Stomach smooth muscle (tissue), 2 donors: ENCODE data around the gene TRAF3IP1.

ENCODE experiments used
- H3K27ac ChIP-seq: one replicate; pipeline ENCODE4 v1.7.0; 2013; ENCODE audit warnings: mild to moderate bottlenecking, low read length, inconsistent platforms
- H3K27me3 ChIP-seq, 2 donors: one replicate each; pipeline ENCODE4 v1.7.0; 2013; ENCODE audit warnings: low read length in 2 of 2; ENCODE audit not compliant: insufficient read depth in 2 of 2, control insufficient read depth in 1 of 2
- H3K36me3 ChIP-seq, 2 donors: one replicate each; pipeline ENCODE4 v1.7.0; 2013; ENCODE audit warnings: low read length in 2 of 2; ENCODE audit not compliant: control insufficient read depth in 2 of 2, insufficient read depth in 2 of 2
- H3K4me1 ChIP-seq: one replicate; pipeline ENCODE4 v1.7.0; 2013; ENCODE audit warnings: low read length; ENCODE audit not compliant: control insufficient read depth, insufficient read depth
- H3K4me3 ChIP-seq, 2 donors: one replicate each; pipeline ENCODE4 v1.7.0; 2013; ENCODE audit warnings: low read length in 2 of 2
- H3K9ac ChIP-seq, 2 donors: one replicate each; pipeline ENCODE4 v1.7.0; 2013; ENCODE audit warnings: low read length in 2 of 2, mild to moderate bottlenecking in 1 of 2
- H3K9me3 ChIP-seq, 2 donors: one replicate each; pipeline ENCODE4 v1.7.0; 2013; ENCODE audit warnings: low read length in 2 of 2; ENCODE audit not compliant: control insufficient read depth in 2 of 2
- donor health status: healthy.
- donor health status: Pancreatic carcinoma.

Gene TRAF3IP1

DNA sequence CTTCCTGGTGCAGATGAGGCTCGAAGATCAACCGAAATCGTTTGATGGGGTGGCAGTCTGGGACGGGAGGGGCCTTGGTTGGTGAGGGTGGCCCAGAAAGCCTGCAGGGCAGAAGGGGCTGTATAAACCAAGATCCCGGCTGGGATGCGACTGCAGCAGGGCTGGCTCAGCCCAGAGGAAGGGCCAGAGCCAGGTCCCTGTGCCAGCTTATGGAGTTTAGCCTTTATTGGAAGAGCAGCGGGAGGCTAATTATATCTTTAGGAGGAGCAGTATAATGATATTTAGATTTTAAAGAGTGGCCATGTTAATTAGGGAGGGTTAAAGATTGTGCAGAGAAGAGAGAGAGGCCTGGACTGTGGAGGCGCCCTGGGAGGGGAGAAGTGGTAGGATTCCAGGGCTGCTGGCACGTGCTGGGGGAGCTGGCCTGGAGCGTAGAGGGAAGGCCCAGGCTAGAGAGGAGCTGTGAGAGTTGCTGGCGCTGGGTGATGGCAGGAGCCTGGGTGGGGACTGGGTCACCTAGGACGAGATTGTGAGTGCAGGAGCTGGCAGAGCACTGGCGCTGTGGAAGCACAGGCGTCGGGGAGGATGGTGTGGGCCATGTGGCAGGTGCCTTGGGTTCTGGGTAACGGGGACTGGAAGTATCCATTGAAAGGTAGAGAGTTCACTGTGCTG is 25.1 kb downstream of the TRAF3IP1 start:
- H3K9me3 ChIP-seq, result no peaks in the 10 kb centered on the region
- H3K36me3 ChIP-seq, result peaks cover 7 to 10% of the 10 kb centered on the region in 2 donors
- H3K27me3 ChIP-seq, result no peaks in the 10 kb centered on the region
- no peak overlapping the region for H3K4me3 ChIP-seq
- no peak overlapping the region for H3K9ac ChIP-seq
- H3K27ac ChIP-seq, result no peak overlapping the region
- no peaks in the 10 kb centered on the region for H3K4me1 ChIP-seq

DNA sequence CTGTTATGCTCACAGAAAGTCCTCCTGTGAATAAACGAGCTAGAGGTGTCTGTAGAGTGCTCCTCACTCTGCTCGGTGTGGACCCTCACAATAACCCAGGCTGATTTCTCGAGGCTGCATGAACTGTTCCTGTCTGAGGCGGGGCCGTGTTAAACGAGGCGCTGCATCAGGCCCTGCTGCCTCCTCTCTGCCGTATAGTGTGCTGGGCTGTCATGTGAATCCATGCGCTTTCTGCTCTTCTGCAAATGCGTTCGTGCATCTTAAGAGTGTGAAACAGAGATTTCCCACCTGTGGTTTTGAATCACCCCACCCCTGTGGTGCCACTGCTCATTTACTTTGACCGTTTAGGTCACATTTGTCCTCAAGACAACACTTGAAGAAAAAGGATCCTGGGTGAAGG is 26.2 kb downstream of the TRAF3IP1 start:
- Histone ChIP-seq H3K9ac (no peak overlapping the region), H3K27ac (no peak overlapping the region), H3K27me3 (no peaks in the 10 kb centered on the region), H3K4me3 (no peak overlapping the region), H3K4me1 (no peaks in the 10 kb centered on the region), H3K9me3 (no peaks in the 10 kb centered on the region), H3K36me3 (peaks cover 10 to 11% of the 10 kb centered on the region in 2 donors)

DNA sequence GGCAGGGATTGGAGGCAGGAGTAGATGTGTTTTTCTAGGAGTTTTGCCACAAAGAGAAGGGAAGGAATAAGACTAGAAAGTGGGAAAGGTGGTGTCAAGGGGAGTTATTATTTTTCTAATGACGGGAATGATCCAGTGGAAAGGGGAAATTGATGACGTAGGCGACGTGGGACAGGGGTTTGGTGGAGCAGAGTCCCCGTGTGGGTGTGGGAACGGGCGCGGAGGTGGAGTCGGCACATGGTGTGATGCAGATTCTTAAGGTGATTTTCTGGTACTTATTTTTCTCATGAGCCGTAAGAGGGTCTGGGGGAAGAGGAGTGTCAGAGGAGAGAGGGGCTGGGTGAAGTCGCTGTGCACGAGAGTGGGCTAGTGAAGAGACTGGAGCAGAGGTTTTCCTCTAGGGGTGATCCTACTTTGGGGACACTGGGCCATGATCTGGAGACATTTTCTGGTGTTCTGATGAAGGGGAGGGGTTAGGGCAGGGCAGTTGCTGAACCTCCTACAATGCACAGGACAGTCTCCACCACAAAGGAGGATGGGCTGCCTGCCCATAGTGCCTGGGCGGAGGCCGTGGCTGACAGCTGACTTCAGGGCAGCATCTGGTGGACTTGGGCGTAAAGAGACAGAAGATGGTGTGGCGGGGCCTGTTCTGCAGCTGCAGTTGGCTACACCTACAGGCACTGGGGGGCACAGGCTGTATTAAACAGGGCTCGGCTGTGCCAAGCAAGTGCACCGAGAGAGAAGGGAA is 30.0 kb downstream of the TRAF3IP1 start:
- no peaks in the 10 kb centered on the region for H3K27me3 ChIP-seq
- peaks cover 16 to 21% of the 10 kb centered on the region in 2 donors for H3K36me3 ChIP-seq
- no peaks in the 10 kb centered on the region for H3K9me3 ChIP-seq

DNA sequence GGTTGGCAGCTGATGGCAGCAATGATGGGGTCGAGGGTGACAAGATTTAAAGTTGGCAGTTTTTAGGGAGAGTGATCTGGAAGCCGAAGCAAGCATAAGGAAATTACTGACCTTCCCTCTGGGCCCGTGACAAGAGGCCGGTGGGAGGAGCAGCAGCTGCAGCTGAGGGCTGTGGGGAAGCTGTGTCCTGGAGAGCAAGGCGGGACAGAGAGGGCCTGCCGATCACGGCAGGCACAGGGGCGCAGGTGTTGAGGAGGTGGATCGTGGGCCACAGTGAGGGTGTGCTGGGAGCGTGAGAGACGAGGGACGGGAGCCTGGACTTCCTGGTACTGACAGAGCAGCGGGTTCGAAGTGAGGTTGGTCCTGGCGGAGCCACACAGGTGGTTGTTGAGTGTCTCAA is 31.0 kb downstream of the TRAF3IP1 start:
- Histone ChIP-seq H3K27ac (no peak overlapping the region), H3K9me3 (no peaks in the 10 kb centered on the region), H3K4me3 (no peak overlapping the region), H3K4me1 (no peaks in the 10 kb centered on the region), H3K9ac (no peak overlapping the region), H3K36me3 (peaks cover 16 to 21% of the 10 kb centered on the region in 2 donors), H3K27me3 (no peaks in the 10 kb centered on the region)

More for the DNA sequence above, 30.0 kb downstream of the TRAF3IP1 start:
- no peak overlapping the region for H3K9ac ChIP-seq
- no peak overlapping the region for H3K27ac ChIP-seq
- H3K4me1 ChIP-seq, result no peaks in the 10 kb centered on the region
- H3K4me3 ChIP-seq, result no peak overlapping the region

DNA sequence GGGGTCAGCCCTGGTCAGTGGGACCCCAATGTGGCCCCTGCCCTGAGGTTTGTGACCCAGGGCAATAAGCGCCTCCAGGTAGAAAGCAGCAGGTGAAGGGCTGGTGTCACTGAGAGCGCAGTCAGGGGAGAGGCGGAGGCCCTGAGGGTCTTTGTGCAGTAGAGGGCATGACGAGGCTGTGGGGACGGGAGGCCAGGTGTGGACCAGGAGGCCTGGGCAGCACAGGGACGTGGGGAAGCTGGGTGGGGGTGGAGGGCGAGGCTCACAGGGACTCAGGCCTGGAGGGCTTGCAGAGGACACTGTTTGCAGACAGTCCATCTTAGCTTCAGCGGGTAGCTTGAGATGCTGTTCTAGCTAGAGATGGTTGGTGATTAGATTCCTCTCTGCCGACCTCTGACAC is 32.0 kb downstream of the TRAF3IP1 start:
- Histone ChIP-seq H3K9me3 (no peaks in the 10 kb centered on the region), H3K4me3 (no peak overlapping the region), H3K27me3 (no peaks in the 10 kb centered on the region), H3K9ac (no peak overlapping the region), H3K4me1 (no peaks in the 10 kb centered on the region), H3K27ac (no peak overlapping the region), H3K36me3 (peaks cover 16 to 21% of the 10 kb centered on the region in 2 donors)

DNA sequence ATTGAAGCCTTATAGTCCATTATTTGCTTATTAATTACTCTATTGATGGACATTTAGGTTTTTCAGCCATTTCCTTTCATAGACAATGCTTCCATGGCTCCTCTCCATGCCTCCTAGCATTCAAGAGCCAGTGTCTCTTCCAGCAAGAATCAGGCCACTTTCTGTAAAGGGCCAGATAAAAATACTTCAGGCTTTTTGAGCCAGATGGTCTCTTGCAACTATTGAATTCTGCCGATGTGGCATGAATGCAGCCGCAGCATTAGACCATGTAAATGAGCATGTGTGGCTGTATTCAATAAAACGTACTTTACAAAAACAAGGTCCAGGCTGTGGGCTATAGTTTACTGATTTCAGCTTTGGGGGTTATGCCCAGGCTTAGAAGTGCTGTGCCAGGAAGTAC is 38.5 kb downstream of the TRAF3IP1 start:
- Histone ChIP-seq H3K4me3 (no peak overlapping the region), H3K27ac (no peak overlapping the region), H3K36me3 (peaks cover 13 to 19% of the 10 kb centered on the region in 2 donors), H3K9ac (no peak overlapping the region), H3K4me1 (no peaks in the 10 kb centered on the region), H3K27me3 (no peaks in the 10 kb centered on the region), H3K9me3 (no peaks in the 10 kb centered on the region)

DNA sequence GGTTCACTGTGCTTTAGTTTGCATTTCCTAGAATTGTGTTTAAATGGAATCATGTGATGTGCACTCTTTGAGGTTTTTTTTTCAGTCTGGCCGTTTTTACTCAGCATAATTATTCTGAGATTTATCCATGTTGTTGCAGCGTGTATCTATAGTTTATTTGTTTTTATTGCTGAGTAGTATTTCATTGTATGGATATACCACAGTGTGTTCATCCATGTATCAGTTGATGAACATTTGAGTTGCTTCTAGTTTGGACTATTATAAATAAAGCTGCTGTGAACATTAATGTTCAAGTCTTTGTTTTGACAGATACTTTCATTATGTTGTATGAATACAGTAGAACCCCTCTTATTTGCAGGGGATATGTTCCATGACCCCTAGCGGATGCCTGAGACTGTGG is 39.1 kb downstream of the TRAF3IP1 start:
- Histone ChIP-seq H3K36me3 (peaks cover 13 to 19% of the 10 kb centered on the region in 2 donors), H3K27ac (no peak overlapping the region), H3K9me3 (no peaks in the 10 kb centered on the region), H3K9ac (no peak overlapping the region), H3K4me3 (no peak overlapping the region), H3K27me3 (no peaks in the 10 kb centered on the region), H3K4me1 (no peaks in the 10 kb centered on the region)

DNA sequence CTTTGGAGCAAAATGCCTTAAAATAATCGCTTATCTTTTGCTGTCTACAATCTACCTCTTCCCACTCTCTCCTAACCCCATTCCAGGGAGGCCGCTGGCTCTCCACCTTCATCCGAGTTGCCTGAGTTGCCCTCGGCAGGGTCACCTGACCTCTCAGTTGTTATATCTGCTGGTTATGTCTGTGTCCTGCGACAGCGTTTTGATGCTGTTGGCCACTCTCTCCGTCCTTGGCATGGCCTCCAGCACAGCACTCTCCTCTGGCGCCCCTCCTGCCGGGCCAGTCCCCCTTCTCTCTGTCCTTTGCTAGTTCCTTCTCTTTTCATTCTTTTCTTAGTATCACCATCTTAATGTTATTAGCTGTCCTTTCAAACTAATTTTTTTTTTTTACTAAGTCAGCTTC is 41.6 kb downstream of the TRAF3IP1 start:
- Histone ChIP-seq H3K27me3 (no peaks in the 10 kb centered on the region), H3K9ac (no peak overlapping the region), H3K9me3 (no peaks in the 10 kb centered on the region), H3K27ac (no peak overlapping the region), H3K4me3 (no peak overlapping the region), H3K36me3 (peaks cover 13% of the 10 kb centered on the region in 2 donors), H3K4me1 (no peaks in the 10 kb centered on the region)

DNA sequence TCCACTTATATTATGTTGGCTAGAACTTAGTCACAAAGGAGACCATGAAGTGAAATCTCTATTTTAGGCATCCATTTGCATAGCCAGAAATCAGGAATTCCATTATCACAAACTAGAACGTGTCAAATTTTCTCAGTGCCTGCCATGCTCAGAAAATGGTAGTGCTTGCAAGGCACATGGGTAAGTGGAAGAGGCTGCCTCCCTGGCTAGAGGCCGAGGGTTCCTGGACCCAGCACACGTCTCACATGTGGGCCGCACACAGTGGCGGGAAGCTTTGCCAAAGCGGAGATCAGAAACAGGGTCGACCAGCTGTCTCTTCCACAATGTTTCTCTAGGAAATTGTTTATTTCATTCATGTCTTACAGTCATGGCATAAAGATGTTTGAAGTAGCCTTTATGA is 42.3 kb downstream of the TRAF3IP1 start:
- Histone ChIP-seq H3K4me1 (no peaks in the 10 kb centered on the region), H3K27me3 (no peaks in the 10 kb centered on the region), H3K27ac (no peak overlapping the region), H3K9me3 (no peaks in the 10 kb centered on the region), H3K36me3 (peaks cover 13 to 15% of the 10 kb centered on the region in 2 donors), H3K9ac (no peak overlapping the region), H3K4me3 (no peak overlapping the region)

DNA sequence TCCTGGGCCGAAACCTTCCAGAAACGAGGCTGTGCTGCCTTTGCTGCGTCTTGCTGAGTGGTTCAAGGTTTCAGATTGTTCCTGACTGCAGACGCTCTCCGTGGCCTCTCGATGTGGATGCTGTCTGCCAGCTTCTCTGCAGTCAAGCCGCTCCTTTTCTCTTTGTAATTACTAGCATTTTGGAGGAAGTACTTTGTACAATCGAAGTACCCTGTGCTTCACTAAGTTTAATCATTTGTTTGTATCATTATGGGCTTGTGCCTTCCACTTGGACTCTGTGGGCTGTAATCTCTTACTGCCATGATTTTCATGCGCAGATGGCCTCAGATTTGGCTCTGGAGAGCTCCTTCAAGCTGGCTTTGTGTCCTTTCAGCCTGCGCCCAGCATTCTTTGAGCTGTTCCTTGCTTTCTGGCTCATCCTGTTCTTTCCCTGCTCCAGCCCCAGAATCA is 49.3 kb downstream of the TRAF3IP1 start:
- H3K9me3 ChIP-seq, result no peaks in the 10 kb centered on the region
- no peak overlapping the region for H3K9ac ChIP-seq
- H3K36me3 ChIP-seq, result peaks cover 0 to 2% of the 10 kb centered on the region in 2 donors
- peaks cover 8% of the 10 kb centered on the region for H3K4me1 ChIP-seq
- no peaks in the 10 kb centered on the region for H3K27me3 ChIP-seq
- H3K4me3 ChIP-seq, result no peak overlapping the region
- H3K27ac ChIP-seq, result no peak overlapping the region
